PFSK-1 (cell line): ENCODE measurements around the gene TMEM131.

Source experiments
- FOXP2 ChIP-seq: optimal IDR thresholded peaks from 2 replicates; pipeline ENCODE3; 2011; ENCODE audit warnings: borderline replicate concordance, control low read depth, inconsistent platforms; ENCODE audit not compliant: insufficient read depth; ENCODE audit errors: extremely low read length, extremely low read depth
- POLR2AphosphoS5 ChIP-seq: IDR thresholded peaks from 2 replicates; pipeline ENCODE4 v1.6.1; 2012; ENCODE audit warnings: low read depth, mild to moderate bottlenecking, control low read depth, low read length, moderate library complexity
- REST ChIP-seq, 2 experiments: IDR thresholded peaks; 2 replicates each; pipeline versions ENCODE4 v1.6.1 to v1.8.0; 2011 to 2012; ENCODE audit warnings: low read depth in 2 of 2, low read length in 2 of 2, control low read depth in 1 of 2, inconsistent platforms in 1 of 2, mild to moderate bottlenecking in 1 of 2, moderate library complexity in 1 of 2; ENCODE audit not compliant: insufficient read depth in 1 of 2
- SIN3A ChIP-seq: IDR thresholded peaks from 2 replicates; pipeline ENCODE4 v1.6.1; 2012; ENCODE audit warnings: mild to moderate bottlenecking, low read length, moderate library complexity, borderline replicate concordance; ENCODE audit not compliant: insufficient read depth
- TAF1 ChIP-seq: IDR thresholded peaks from 2 replicates; pipeline ENCODE4 v1.6.1; 2012; ENCODE audit warnings: low read length, control low read depth, borderline replicate concordance; ENCODE audit not compliant: insufficient read depth

TMEM131 gene

DNA sequence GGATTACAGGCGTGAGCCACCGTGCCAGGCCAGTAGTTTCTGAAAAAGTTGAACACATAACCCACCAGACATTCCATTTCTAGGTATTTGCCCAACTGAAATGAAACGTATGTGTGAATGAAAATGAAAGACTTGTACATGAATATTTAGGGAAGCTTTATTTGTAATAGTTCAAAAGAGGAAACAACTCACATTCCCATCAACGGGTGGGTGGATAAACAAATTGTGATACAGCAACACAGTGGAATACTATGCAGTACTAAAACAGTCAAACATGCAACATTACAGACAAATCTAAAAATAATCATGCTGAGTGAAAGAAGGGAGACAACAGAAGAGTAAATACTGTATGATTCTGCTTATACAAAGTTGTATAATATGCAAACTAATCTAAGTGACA, 46.8 kb downstream of the TMEM131 start:
- TF ChIP-seq TAF1 (no peak), SIN3A (no peak), FOXP2 (no peak), POLR2AphosphoS5 (no peak), REST (IDR thresholded peaks at IDR 0.05; ENCODE audit: insufficient read depth in 1 of 2, low read depth in 2 of 2, low read length in 2 of 2) (no peak)

- TF ChIP-seq POLR2AphosphoS5: no peak
Observed at GRCh38 chr2:97945791-97946190, 50.0 kb downstream of the TMEM131 start.

DNA sequence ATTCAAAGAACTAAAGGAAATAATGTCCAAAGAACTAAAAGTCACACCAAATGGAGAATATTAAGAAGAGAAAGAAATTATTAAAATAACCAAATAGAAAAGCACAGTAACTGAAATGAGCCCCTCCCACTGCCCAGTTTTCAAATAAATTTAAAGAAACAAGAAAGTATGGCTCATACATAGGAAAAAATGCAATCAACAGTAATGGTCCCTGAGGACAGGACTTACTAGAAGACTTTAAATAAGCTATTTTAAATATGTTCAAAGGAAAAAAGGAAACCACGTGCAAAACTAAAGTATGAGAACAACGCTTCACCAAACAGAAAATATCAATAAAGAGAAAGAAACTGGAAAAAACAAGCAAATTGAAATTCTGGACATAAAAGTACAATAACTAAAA, 58.9 kb downstream of the TMEM131 start:
- TF ChIP-seq POLR2AphosphoS5: no peak
- no peak for TF ChIP-seq REST (IDR thresholded peaks at IDR 0.05; ENCODE audit: insufficient read depth in 1 of 2, low read depth in 2 of 2, low read length in 2 of 2)
- no peak for TF ChIP-seq SIN3A
- TF ChIP-seq FOXP2: no peak
- no peak for TF ChIP-seq TAF1

DNA sequence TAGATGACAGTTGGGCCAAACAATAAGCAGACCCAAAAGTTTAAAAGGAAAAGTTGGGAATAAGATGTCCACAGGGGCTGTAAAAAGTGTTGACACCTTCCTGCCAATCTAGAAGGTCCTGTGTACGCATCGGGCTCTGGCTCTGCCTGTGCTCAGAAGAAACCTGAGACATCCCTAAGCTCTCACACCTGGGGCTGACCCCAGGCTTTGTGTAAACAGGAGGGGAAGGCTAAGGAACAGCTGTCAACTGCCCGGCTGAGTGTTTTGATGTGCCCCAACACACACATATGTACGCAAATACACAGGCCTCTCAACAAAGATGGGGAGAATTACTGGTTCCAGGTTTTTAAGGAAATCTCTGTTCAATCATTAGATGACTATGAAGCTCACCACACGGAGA, 59.5 kb downstream of the TMEM131 start:
- no peak for TF ChIP-seq REST (IDR thresholded peaks at IDR 0.05; ENCODE audit: insufficient read depth in 1 of 2, low read depth in 2 of 2, low read length in 2 of 2)
- TF ChIP-seq TAF1: no peak
- no peak for TF ChIP-seq POLR2AphosphoS5
- no peak for TF ChIP-seq FOXP2
- no peak for TF ChIP-seq SIN3A

DNA sequence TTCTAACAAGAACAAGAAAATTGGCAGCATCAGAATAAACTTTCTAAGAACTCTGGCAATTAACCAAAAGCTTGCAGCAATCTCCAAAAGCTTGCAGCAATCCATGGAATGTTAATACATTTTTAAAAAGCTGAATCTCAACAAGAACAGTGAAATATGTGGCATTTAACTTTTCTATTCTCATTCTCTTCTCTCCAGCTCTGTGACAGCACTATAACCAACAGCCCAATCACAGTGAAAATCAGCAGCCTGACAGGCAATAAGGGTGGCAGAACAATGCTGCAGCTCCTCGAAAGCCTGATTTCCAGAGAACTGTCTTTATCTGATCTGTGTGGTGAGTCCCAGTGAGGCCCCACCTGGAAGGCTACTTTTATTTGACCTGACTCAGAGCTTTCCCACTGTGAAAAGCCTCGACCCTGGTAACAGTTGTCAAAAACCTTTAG, 60.0 kb downstream of the TMEM131 start:
- TF ChIP-seq REST (IDR thresholded peaks at IDR 0.05; ENCODE audit: insufficient read depth in 1 of 2, low read depth in 2 of 2, low read length in 2 of 2) (no peak), TAF1 (no peak), FOXP2 (no peak), POLR2AphosphoS5 (no peak), SIN3A (no peak)
